AG04450 (cell line): ENCODE results near the gene CERKL. TPM values are rescaled to one million over a fixed set of nuclear protein-coding genes. Genes with fewer than 3 reads are reported as not detected.

Experiments used
- CTCF ChIA-PET: fragments of 300-600, 350-600 bp; formaldehyde crosslinking; extraction: SDS; loops from one replicate; lab custom pipeline; 2022; ENCODE audit warnings: antibody characterized with exemption, inconsistent platforms; lab: Charles Lee
- POLR2A ChIA-PET: fragments of 350-600 bp; formaldehyde crosslinking; extraction: SDS; loops from one replicate; lab custom pipeline; 2021; ENCODE audit warnings: antibody characterized with exemption, inconsistent platforms; lab: Yijun Ruan, JAX
- DNase-seq: peaks from one replicate; pipeline ENCODE4 v3.0.0-alpha.2; 2011; ENCODE audit warnings: low read depth, low spot score
- H3K27ac ChIP-seq: one replicate; pipeline ENCODE4 v1.5.1; 2012; ENCODE audit warnings: low read depth, low read length, control low read depth
- H3K27me3 ChIP-seq: one replicate; pipeline ENCODE4 v1.6.0; 2012; ENCODE audit warnings: low read length; ENCODE audit not compliant: control insufficient read depth, insufficient read depth
- H3K4me3 ChIP-seq: 2 replicates; pipeline ENCODE4 v1.5.1; 2011; ENCODE audit warnings: mild to moderate bottlenecking, low read depth, low read length, control low read depth
- H3K9me3 ChIP-seq: 2 replicates; pipeline ENCODE4 v1.5.1; 2012; ENCODE audit warnings: low read length; ENCODE audit not compliant: control insufficient read depth, insufficient read depth
- CTCF ChIP-seq: IDR thresholded peaks from 2 replicates; pipeline ENCODE4 v1.5.1; 2011; ENCODE audit warnings: low read depth, low read length, control low read depth, inconsistent platforms
- polyA plus RNA-seq: library from polyadenylated mRNA; depleted of rRNA; stranded (reverse); fragments of >200 nt; gene quantifications from 2 replicates; pipeline ENCODE4 v1.2.3, GENCODE V29; 2011; rRNA removed

CERKL gene
- polyA plus RNA-seq, 1 experiment: 0.09 TPM

GRCh38 chr2:181515719-181516118, 141.2 kb downstream of the CERKL start:
- no peak for TF ChIP-seq CTCF
- no peak for DNase-seq
- ChIA-PET POLR2A (no interaction called here), CTCF (interaction anchor here (1.2 kb wide), 1 partner anchor 49 kb away, joined by 5 read pairs; no protein-coding TSS in a partner anchor)
- no peaks in the 10 kb centered on the region for H3K9me3 ChIP-seq
- H3K27me3 ChIP-seq: no peaks in the 10 kb centered on the region
- H3K4me3 ChIP-seq: no peak overlapping the region
- H3K27ac ChIP-seq: no peak overlapping the region

- no peaks in the 10 kb centered on the region for H3K9me3 ChIP-seq
- ChIA-PET POLR2A (no interaction called here), CTCF (no interaction called here)
- H3K27me3 ChIP-seq: no peaks in the 10 kb centered on the region
- no peak overlapping the region for H3K4me3 ChIP-seq
- no peak for TF ChIP-seq CTCF
- DNase-seq: no peak
- no peak overlapping the region for H3K27ac ChIP-seq
Observed at GRCh38 chr2:181500201-181500600, 156.7 kb downstream of the CERKL start.

- H3K9me3 ChIP-seq: no peaks in the 10 kb centered on the region
- ChIA-PET POLR2A (no interaction called here), CTCF (interaction anchor here (1.1 kb wide), 1 partner anchor 394 kb away, joined by 4 read pairs; no protein-coding TSS in a partner anchor)
- H3K4me3 ChIP-seq: no peak overlapping the region
- DNase-seq: no peak
- no peak overlapping the region for H3K27ac ChIP-seq
- no peak for TF ChIP-seq CTCF
- H3K27me3 ChIP-seq: no peaks in the 10 kb centered on the region
Observed at GRCh38 chr2:181499231-181499630, 157.7 kb downstream of the CERKL start.

Other genes with a start within 250 kb of the CERKL start
- 10.6 and 16.7 TPM in 2 replicates for gene ITGA4, start 199.7 kb downstream of the CERKL start, polyA plus RNA-seq
- not detected in 2 replicates for gene NEUROD1, start 23.4 kb upstream of the CERKL start, polyA plus RNA-seq
- 101 and 110 TPM in 2 replicates for gene ITPRID2, start 234.6 kb upstream of the CERKL start, polyA plus RNA-seq